ENCODE results near the gene SLC8A1. TPM values are rescaled to one million over a fixed set of nuclear protein-coding genes. Genes with fewer than 3 reads are reported as not detected.

Gene SLC8A1
- total and polyA plus RNA-seq, 2 experiments from 2014 or later = 103 to 682 TPM

GRCh38 chr2:40286721-40287120, 165.2 kb downstream of the SLC8A1 start:
- peaks cover 55% of the 10 kb centered on the region for H3K4me1 ChIP-seq (ENCODE audit: low read depth)
- H3K36me3 ChIP-seq = no peaks in the 10 kb centered on the region
- TF ChIP-seq CTCF (IDR thresholded peaks at IDR 0.05; ENCODE audit: low read depth, low read length) = no peak
- peak overlapping the region; percentile 40 for H3K27ac ChIP-seq
- H3K4me3 ChIP-seq = no peak overlapping the region
- H3K27me3 ChIP-seq = no peaks in the 10 kb centered on the region
- DNase-seq (ENCODE audit: low read depth in 1 of 2, low spot score in 1 of 2) = no peak
- no peaks in the 10 kb centered on the region for H3K9me3 ChIP-seq (ENCODE audit: low read depth)

- Histone ChIP-seq H3K27me3 (no peaks in the 10 kb centered on the region), H3K9me3 (ENCODE audit: low read depth) (no peaks in the 10 kb centered on the region), H3K4me3 (no peak overlapping the region), H3K27ac (peak overlapping the region; percentile 58), H3K36me3 (no peaks in the 10 kb centered on the region), H3K4me1 (ENCODE audit: low read depth) (peaks cover 68% of the 10 kb centered on the region)
- no peak for TF ChIP-seq CTCF (IDR thresholded peaks at IDR 0.05; ENCODE audit: low read depth, low read length)
- no peak for DNase-seq (ENCODE audit: low read depth in 1 of 2, low spot score in 1 of 2)
These were observed 166.5 kb downstream of the SLC8A1 start for GRCh38 chr2:40285391-40285790.

- H3K27ac ChIP-seq = peak overlapping the region; percentile 58
- peak in 1 of 2 donors; percentile 32 for DNase-seq (ENCODE audit: low read depth in 1 of 2, low spot score in 1 of 2)
- peak; percentile 12 for TF ChIP-seq CTCF (IDR thresholded peaks at IDR 0.05; ENCODE audit: low read depth, low read length)
- no peaks in the 10 kb centered on the region for H3K36me3 ChIP-seq
- H3K27me3 ChIP-seq = no peaks in the 10 kb centered on the region
- peaks cover 74% of the 10 kb centered on the region for H3K4me1 ChIP-seq (ENCODE audit: low read depth)
- no peak overlapping the region for H3K4me3 ChIP-seq
- H3K9me3 ChIP-seq (ENCODE audit: low read depth) = no peaks in the 10 kb centered on the region
These were observed 167.1 kb downstream of the SLC8A1 start for GRCh38 chr2:40284797-40285196.

- Histone ChIP-seq H3K27ac (peak overlapping the region; percentile 92), H3K36me3 (no peaks in the 10 kb centered on the region), H3K4me3 (no peak overlapping the region), H3K4me1 (ENCODE audit: low read depth) (peaks cover 86% of the 10 kb centered on the region), H3K27me3 (no peaks in the 10 kb centered on the region), H3K9me3 (ENCODE audit: low read depth) (no peaks in the 10 kb centered on the region)
- DNase-seq (ENCODE audit: low read depth in 1 of 2, low spot score in 1 of 2) = no peak
- no peak for TF ChIP-seq CTCF (IDR thresholded peaks at IDR 0.05; ENCODE audit: low read depth, low read length)
These were observed 168.6 kb downstream of the SLC8A1 start for GRCh38 chr2:40283111-40283909.

- Histone ChIP-seq H3K4me3 (no peak overlapping the region), H3K27ac (peak overlapping the region; percentile 92), H3K36me3 (no peaks in the 10 kb centered on the region), H3K4me1 (ENCODE audit: low read depth) (peaks cover 86% of the 10 kb centered on the region), H3K9me3 (ENCODE audit: low read depth) (no peaks in the 10 kb centered on the region), H3K27me3 (no peaks in the 10 kb centered on the region)
- peak in 1 of 2 donors; percentile 49 for DNase-seq (ENCODE audit: low read depth in 1 of 2, low spot score in 1 of 2)
- no peak for TF ChIP-seq CTCF (IDR thresholded peaks at IDR 0.05; ENCODE audit: low read depth, low read length)
These were observed 169.5 kb downstream of the SLC8A1 start for GRCh38 chr2:40282428-40282827.
